ENCODE data around the gene EYA3.
"Not testable (repeated sequence)": the region's sequence is repeated elsewhere in the genome, so short reads cannot be mapped to it uniquely, and the experiment has no call there.

EYA3 gene

DNA sequence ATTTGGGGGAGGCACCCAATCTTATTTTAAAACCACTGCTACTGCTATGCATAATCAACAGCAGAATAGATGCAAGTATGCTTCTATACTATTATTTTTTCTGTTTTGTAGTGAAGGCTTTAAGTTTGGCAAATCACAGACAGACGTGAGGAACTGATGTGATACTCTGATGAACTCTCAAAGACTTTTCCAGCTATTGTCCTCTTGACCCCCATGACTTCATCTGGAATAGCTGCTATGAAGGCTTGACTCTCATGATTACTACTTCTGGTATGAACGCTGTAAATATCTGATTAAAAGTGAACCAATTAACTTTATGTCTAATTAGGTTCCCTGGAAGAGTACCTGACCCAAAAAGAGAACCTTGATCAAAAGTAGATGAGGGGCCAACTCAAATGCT, 49.1 kb downstream of the EYA3 start:
- CTCF ChIA-PET: interaction anchor here (0.9 kb wide), 1 partner anchor 9 kb away, joined by 3 read pairs; no protein-coding TSS in a partner anchor
- peaks cover 32% of the 10 kb centered on the region for H3K36me3 Mint-ChIP-seq
- no peak overlapping the region for H3K4me3 Mint-ChIP-seq
- H3K27ac Mint-ChIP-seq: no peak overlapping the region
- no peaks in the 10 kb centered on the region for H3K9me3 Mint-ChIP-seq
- no peaks in the 10 kb centered on the region for H3K27me3 Mint-ChIP-seq
- no peaks in the 10 kb centered on the region for H3K4me1 Mint-ChIP-seq
- no peak for DNase-seq

DNA sequence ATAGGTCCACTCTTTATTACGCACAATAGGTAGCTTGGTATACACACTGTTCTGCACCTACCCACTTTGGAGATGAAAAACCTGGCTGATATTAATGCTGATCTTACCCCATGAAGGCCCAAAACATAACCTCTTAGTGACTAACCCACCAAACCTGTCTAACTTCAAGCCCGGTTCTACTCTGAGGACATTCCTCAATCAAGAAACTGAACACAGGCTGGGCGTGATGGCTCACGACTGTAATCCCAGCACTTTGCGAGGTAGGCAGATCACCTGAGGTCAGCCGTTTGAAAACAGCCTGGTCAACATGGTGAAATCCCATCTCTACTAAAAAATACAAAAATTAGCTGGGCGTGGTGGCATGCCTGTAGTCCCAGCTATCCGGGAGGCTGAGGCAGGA, 50.5 kb downstream of the EYA3 start:
- Mint-ChIP-seq H3K4me1 (no peaks in the 10 kb centered on the region), H3K9me3 (no peaks in the 10 kb centered on the region), H3K4me3 (no peak overlapping the region), H3K27ac (no peak overlapping the region), H3K36me3 (peaks cover 32% of the 10 kb centered on the region), H3K27me3 (no peaks in the 10 kb centered on the region)
- CTCF ChIA-PET: interaction anchor here (0.7 to 2.3 kb wide), 3 partner anchors 29 to 171 kb away, joined by 3 to 6 read pairs (median 5); partner anchors contain the start of gene EYA3
- no peak for DNase-seq

DNA sequence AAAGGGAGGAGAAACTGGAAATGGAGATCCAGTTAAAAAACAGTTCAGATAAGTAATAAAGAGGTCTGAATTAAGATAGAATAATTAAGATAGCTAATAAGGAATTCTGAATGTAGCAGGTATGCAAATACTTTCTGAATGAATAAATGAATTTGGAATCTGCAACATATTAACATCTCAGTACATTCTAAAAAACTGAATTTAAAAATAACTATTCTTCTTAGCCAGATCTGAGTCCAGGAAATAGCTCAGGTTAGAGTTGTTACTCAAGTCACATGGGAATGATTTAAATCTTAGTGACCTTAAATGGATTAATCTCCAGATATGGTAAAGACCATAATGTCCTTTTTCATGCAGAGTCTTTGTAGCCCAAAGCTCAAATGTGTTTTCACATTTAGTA, 51.2 kb downstream of the EYA3 start:
- peaks cover 35% of the 10 kb centered on the region for H3K36me3 Mint-ChIP-seq

DNA sequence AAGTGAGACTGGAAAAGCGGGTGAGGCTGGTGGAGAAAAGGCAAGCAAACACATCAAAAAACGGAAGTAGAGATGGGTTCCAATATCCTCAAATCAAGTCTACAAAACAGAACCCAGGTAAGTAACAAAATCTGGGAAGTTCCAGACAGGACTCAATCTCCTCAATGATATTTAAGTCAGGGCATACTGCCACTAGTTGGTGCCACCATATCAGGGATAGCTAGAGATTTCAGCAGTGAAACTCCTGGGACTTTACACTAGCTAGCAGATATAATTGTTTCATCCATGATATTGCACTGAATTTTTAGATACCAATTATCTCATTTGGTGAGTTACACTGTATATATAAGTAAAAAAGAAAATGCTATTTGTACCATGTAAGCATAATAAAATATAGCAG, 52.0 kb downstream of the EYA3 start:
- DNase-seq: no peak
- Mint-ChIP-seq H3K27me3 (no peaks in the 10 kb centered on the region), H3K27ac (no peak overlapping the region), H3K9me3 (no peaks in the 10 kb centered on the region), H3K4me3 (no peak overlapping the region), H3K36me3 (peaks cover 31% of the 10 kb centered on the region), H3K4me1 (no peaks in the 10 kb centered on the region)
- CTCF ChIA-PET: interaction anchor here (1.8 to 2.3 kb wide), 2 partner anchors 52 to 172 kb away, joined by 5 to 6 read pairs; partner anchors contain the start of gene EYA3

More for the DNA sequence above, 51.2 kb downstream of the EYA3 start:
- no peak for DNase-seq
- Mint-ChIP-seq H3K4me3 (no peak overlapping the region), H3K4me1 (no peaks in the 10 kb centered on the region), H3K27ac (no peak overlapping the region), H3K27me3 (no peaks in the 10 kb centered on the region), H3K9me3 (no peaks in the 10 kb centered on the region)
- CTCF ChIA-PET: interaction anchor here (1.8 to 2.3 kb wide), 2 partner anchors 51 to 172 kb away, joined by 5 to 6 read pairs; partner anchors contain the start of gene EYA3

DNA sequence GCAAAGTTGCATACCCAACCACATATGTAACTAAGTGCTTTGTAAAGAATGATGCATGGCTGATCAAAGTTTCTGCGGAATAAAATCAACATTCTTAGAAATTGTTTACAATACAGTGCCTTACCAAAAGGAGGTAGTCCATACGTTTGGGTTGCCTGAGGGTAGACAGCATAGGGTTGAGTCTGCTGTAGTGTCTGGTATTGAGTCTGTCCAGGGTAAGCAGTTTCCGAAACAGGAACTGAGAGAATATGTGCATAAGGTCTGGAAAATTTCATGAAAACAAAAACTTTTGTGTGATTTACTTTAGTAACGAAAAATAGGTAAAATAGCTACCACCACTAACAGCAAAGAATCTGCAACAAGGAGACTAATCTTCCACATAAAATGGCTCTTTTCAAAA, 53.0 kb downstream of the EYA3 start:
- CTCF ChIA-PET: no interaction called here
- Mint-ChIP-seq H3K27me3 (no peaks in the 10 kb centered on the region), H3K27ac (no peak overlapping the region), H3K36me3 (peaks cover 27% of the 10 kb centered on the region), H3K4me3 (no peak overlapping the region), H3K9me3 (no peaks in the 10 kb centered on the region), H3K4me1 (no peaks in the 10 kb centered on the region)
- DNase-seq: no peak

DNA sequence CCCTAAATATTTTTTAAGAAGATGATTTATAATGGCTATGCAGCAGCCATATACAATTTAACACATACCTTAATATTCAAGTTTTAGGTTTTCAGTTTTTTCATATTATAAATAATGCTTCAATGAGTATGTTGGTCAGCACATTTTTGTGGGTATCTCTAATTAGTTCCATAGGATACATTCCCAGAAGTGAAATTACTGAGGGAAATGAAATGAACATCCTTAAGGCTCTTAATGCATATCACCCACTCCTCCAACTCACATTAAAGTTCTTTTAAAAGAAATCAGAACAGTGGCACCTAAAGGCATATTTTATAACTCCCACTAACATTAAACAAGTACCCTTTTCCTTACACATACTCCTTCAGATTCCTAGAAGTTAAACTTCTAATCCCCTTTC, 56.1 kb downstream of the EYA3 start:
- Mint-ChIP-seq H3K36me3 (peaks cover 23% of the 10 kb centered on the region), H3K9me3 (no peaks in the 10 kb centered on the region), H3K27ac (no peak overlapping the region), H3K4me3 (no peak overlapping the region), H3K4me1 (peaks cover 12% of the 10 kb centered on the region), H3K27me3 (no peaks in the 10 kb centered on the region)
- CTCF ChIA-PET: interaction anchor here (0.7 kb wide), 1 partner anchor 25 kb away, joined by 3 read pairs; no protein-coding TSS in a partner anchor
- no peak for DNase-seq

DNA sequence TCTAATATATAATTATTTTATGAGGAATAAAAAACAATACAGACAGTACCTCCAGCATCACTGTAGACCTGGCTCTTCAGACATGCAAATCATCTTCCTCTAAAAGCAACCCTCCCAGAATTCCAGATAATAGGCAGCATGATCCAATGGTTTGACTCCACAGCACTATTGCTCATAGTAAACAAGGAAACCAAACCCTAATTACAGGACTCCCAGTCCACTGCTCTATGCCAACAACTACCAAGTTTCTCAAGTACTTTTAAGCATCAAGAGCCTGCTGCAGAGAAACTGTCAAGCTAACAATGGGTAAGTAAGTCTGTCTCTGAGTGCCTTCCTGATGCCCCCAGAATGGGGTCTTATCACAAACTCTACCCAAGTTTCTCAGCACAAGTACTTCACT, 57.2 kb downstream of the EYA3 start:
- Mint-ChIP-seq H3K4me1 (peaks cover 14% of the 10 kb centered on the region), H3K9me3 (no peaks in the 10 kb centered on the region), H3K36me3 (peaks cover 22% of the 10 kb centered on the region), H3K27me3 (no peaks in the 10 kb centered on the region), H3K4me3 (no peak overlapping the region), H3K27ac (no peak overlapping the region)
- no peak for DNase-seq
- CTCF ChIA-PET: no interaction called here

DNA sequence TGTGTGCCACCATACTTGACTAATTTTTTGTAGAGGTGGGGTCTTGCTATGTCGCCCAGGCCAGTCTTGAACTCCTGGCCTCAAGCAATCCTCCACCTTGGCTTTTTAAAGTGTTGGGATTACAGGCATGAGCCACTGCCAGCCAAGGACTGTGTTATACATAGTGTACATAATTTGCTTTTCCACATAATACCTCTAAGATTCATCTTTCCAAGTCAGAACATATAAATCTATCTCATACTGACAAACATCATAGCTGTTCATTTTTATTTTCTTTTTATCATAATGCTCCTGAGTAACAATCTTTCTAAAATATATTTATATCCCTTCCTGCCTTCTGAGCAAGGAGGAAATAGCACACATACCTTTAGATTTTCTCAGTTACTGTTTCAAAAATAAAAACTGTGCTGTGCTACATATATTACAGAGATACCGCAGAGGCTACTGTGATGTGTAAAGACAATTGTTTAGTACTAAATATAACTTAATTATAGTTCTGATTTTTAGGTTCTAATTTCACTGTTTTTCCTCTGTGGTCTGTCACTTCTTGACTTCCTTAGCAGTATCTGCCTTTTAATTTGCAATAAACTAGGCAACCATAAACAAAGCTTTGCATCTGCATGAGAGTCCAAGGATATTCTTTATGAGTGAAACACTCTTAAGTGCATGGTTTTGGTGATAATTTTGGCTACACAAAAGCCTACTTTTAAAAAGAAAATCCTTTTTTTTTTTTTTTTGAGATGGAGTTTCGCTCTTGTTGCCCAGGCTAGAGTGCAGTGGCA, 59.3 kb downstream of the EYA3 start:
- Mint-ChIP-seq H3K36me3 (peaks cover 27% of the 10 kb centered on the region), H3K27ac (no peak overlapping the region), H3K9me3 (no peaks in the 10 kb centered on the region), H3K4me3 (no peak overlapping the region), H3K27me3 (no peaks in the 10 kb centered on the region), H3K4me1 (peaks cover 14% of the 10 kb centered on the region)
- DNase-seq: no peak
- CTCF ChIA-PET: no interaction called here

DNA sequence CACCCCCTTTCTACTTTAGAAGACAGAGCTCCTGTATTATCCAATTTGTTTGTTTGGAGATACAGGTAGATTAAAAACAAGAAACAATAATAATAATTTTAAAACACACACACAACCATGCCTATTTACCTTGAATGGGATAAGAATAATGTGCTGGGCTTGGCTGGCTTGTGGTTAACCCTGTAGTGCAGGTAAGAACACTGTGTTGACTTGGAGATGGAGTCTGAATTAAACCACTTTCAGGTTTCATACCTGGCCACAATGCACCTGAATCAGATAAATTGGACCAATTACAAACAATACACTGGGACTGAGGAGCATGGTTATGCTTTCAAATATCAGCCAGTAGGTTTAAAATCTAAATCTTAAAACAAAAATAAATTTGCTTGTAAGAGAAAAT, 60.8 kb downstream of the EYA3 start:
- Mint-ChIP-seq H3K9me3 (no peaks in the 10 kb centered on the region), H3K4me1 (peaks cover 14% of the 10 kb centered on the region), H3K27me3 (no peaks in the 10 kb centered on the region), H3K27ac (no peak overlapping the region), H3K4me3 (no peak overlapping the region), H3K36me3 (peaks cover 30% of the 10 kb centered on the region)
- DNase-seq: no peak
- CTCF ChIA-PET: no interaction called here

DNA sequence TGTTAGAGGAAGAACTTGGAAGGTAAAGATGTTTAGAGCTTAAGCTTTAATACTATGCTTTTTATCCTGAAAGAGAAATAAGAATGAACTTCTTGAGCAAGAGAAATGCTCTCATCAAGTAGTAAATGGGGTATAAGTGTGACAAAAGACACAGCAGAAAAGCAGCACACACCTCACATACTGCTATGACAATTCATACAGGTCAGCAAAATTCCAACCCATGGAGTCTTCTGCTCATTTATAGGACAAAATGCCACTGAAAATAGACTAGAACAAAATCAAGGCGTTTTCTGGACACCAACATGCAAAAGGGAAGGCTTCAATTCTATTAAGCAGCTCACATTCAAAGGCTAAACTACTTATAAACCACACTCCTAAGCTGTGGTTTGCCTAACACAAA, 61.2 kb downstream of the EYA3 start:
- H3K27ac Mint-ChIP-seq: no peak overlapping the region
- H3K4me3 Mint-ChIP-seq: no peak overlapping the region
- DNase-seq: no peak
- H3K4me1 Mint-ChIP-seq: peaks cover 14% of the 10 kb centered on the region
- H3K27me3 Mint-ChIP-seq: no peaks in the 10 kb centered on the region
- no peaks in the 10 kb centered on the region for H3K9me3 Mint-ChIP-seq
- CTCF ChIA-PET: no interaction called here
- peaks cover 28% of the 10 kb centered on the region for H3K36me3 Mint-ChIP-seq

DNA sequence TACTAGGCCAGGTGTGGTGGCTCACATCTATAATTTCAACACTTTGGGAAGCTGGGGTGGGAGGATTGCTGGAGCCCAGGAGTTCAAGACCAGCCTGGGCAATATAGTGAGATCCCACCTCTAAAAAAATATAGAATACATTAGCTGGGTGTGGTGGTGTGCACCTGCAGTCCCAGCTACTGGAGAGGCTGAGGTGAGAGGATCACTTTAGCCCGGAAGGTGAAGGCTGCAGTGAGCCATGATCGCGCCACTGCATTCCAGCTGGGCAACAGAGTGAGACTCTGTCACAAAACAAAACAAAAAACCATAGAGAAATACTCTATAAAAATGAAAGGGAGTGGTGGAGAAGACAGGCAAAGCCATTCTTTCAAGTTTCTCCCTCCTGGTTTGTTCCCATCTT, 62.1 kb downstream of the EYA3 start:
- no peaks in the 10 kb centered on the region for H3K9me3 Mint-ChIP-seq
- H3K27ac Mint-ChIP-seq: no peak overlapping the region
- CTCF ChIA-PET: no interaction called here

DNA sequence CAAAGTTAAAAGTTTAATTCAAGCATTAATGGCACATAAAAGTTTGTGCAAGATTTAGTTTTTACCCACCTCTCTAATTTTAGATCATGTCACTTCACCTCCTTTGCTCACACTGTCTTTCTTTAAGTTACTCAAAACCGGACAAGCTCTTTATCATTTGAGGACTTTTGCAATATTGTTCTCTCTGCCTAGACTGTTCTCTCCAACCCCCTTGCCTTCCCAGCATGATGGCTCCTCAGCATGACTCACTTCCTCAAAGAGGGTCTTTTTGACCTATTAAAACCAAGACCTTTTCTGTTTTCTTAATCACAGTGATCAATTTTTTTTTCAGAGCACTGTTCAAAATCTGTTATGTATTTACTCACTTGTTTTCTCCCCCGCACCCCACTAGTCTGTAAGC, 67.3 kb downstream of the EYA3 start:
- no peaks in the 10 kb centered on the region for H3K4me1 Mint-ChIP-seq
- CTCF ChIA-PET: no interaction called here
- DNase-seq: no peak
- no peak overlapping the region for H3K27ac Mint-ChIP-seq
- no peaks in the 10 kb centered on the region for H3K9me3 Mint-ChIP-seq
- peaks cover 37% of the 10 kb centered on the region for H3K36me3 Mint-ChIP-seq
- H3K4me3 Mint-ChIP-seq: no peak overlapping the region
- H3K27me3 Mint-ChIP-seq: no peaks in the 10 kb centered on the region

More for the DNA sequence above, 62.1 kb downstream of the EYA3 start:
- Mint-ChIP-seq H3K36me3 (peaks cover 28% of the 10 kb centered on the region), H3K4me3 (no peak overlapping the region), H3K4me1 (peaks cover 14% of the 10 kb centered on the region), H3K27me3 (no peaks in the 10 kb centered on the region)
- no peak for DNase-seq

DNA sequence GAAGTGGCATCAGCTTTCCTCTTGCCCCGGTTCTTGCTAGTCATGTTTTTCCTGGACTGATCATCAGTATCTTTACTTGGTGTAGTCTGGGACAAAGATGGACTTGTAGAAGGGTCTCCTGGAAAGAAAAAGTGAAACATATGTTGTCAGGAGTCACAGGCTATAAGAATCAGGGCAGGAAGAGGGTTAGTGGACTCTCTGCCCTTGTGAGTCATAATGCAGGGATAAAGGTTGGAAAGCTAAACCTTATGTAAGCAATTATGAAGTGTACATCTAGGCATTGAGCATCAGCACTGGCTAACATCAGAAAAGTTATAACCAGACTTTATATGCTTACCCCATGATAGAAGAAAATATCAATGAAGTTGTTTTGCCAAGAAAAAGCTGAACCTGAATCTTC, 77.4 kb downstream of the EYA3 start:
- no peaks in the 10 kb centered on the region for H3K4me1 Mint-ChIP-seq
- peaks cover 33% of the 10 kb centered on the region for H3K36me3 Mint-ChIP-seq
- no peak overlapping the region for H3K27ac Mint-ChIP-seq
- H3K4me3 Mint-ChIP-seq: no peak overlapping the region
- no peaks in the 10 kb centered on the region for H3K9me3 Mint-ChIP-seq
- CTCF ChIA-PET: interaction anchor here (0.8 kb wide), 1 partner anchor 159 kb away, joined by 3 read pairs; no protein-coding TSS in a partner anchor
- H3K27me3 Mint-ChIP-seq: no peaks in the 10 kb centered on the region
- no peak for DNase-seq

DNA sequence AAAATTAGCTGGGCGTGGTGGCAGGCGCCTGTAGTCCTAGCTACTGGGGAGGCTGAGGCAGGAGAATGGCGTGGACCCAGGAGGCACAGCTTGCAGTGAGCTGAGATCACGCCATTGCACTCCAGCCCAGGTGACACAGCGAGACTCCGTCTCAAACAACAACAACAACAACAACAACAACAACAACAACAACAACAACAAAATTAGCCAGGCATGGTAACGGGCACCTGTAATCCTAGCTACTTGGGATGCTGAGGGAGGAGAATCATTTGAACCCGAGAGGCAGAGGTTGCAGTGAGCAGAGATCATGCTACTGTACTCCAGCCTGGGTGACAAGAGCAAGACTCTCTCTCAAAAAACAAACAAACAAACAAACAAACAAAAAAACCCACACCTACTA, 85.3 kb downstream of the EYA3 start:
- peaks cover 32% of the 10 kb centered on the region for H3K36me3 Mint-ChIP-seq
- not testable (repeated sequence) for H3K4me1 Mint-ChIP-seq, H3K4me3 Mint-ChIP-seq, H3K9me3 Mint-ChIP-seq, H3K27ac Mint-ChIP-seq, DNase-seq, H3K27me3 Mint-ChIP-seq
- CTCF ChIA-PET: interaction anchor here (1.7 kb wide), 1 partner anchor 11 kb away, joined by 5 read pairs; no protein-coding TSS in a partner anchor

DNA sequence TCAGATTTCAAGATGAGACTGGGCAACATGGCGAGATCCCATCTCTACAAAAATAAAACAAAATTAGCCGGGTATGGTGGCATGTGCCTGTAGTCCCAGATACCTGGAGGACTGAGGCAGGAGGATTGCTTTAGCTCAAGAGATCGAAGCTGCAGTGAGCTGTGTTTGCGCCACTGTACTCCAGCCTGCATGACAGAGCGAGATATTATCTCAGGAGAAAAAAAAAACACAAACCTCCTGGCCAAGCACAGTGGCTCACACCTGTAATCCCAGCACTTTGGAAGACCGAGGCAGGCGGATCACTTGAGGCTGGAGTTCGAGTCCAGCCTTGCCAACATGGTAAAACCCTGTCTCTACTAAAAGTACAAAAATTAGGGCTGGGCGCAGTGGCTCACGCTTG, 85.8 kb downstream of the EYA3 start:
- CTCF ChIA-PET: interaction anchor here (1.7 kb wide), 1 partner anchor 10 kb away, joined by 5 read pairs; no protein-coding TSS in a partner anchor
- DNase-seq: no peak
- H3K36me3 Mint-ChIP-seq: peaks cover 35% of the 10 kb centered on the region
- H3K4me1 Mint-ChIP-seq: no peaks in the 10 kb centered on the region
- no peak overlapping the region for H3K4me3 Mint-ChIP-seq
- H3K27me3 Mint-ChIP-seq: no peaks in the 10 kb centered on the region
- no peaks in the 10 kb centered on the region for H3K9me3 Mint-ChIP-seq
- no peak overlapping the region for H3K27ac Mint-ChIP-seq
